Endothelial cell of umbilical vein (primary cell): ENCODE data around the gene PIK3CG. TPM values are rescaled to one million over a fixed set of nuclear protein-coding genes. Genes with fewer than 3 reads are reported as not detected.

ENCODE experiments used
- BruUV-seq: library from RNA; stranded (reverse); fragments of 400-500 nt; replicated peaks from 2 replicates; lab custom pipeline; 2021; lab: Mats Ljungman, UMichigan
- CTCF ChIA-PET: fragments of 300-600, 350-600 bp; sonication (Branson Sonifier 250); formaldehyde crosslinking; loops from one replicate; lab custom pipeline; 2021; ENCODE audit warnings: antibody characterized with exemption, inconsistent platforms; lab: Charles Lee
- POLR2A ChIA-PET: fragments of 300-600, 350-600 bp; sonication (Branson Sonifier 250); formaldehyde crosslinking; loops from one replicate; lab custom pipeline; 2021; ENCODE audit warnings: antibody characterized with exemption, inconsistent platforms; lab: Charles Lee
- DNase-seq: peaks from one replicate; pipeline ENCODE4 v3.0.0-alpha.2; 2011; ENCODE audit warnings: low read depth, low spot score
- FAIRE-seq: peaks from 2 replicates; lab custom pipeline; 2011; peaks lifted over from hg19 to GRCh38; lab: Jason Lieb, UNC
- H2AFZ ChIP-seq: 2 replicates; pipeline ENCODE4 v1.6.0; 2012; ENCODE audit warnings: low read depth, low read length, control low read depth, inconsistent platforms
- H3K27ac ChIP-seq: 2 replicates; pipeline ENCODE4 v1.5.1; 2011; ENCODE audit warnings: low read depth, mild to moderate bottlenecking, control low read depth, low read length, moderate library complexity; ENCODE audit not compliant: insufficient read depth
- H3K27me3 ChIP-seq, 2 experiments: 2 replicates each; pipeline versions ENCODE4 v1.6.0 to v1.6.1; 2011; ENCODE audit warnings: low read length in 2 of 2, mixed read lengths in 1 of 2; ENCODE audit not compliant: control insufficient read depth in 2 of 2, insufficient read depth in 2 of 2
- H3K36me3 ChIP-seq, 2 experiments: 2 replicates in 1 of 2; 3 replicates in 1 of 2; pipeline ENCODE4 v1.5.1; 2011; ENCODE audit warnings: low read length in 2 of 2, mild to moderate bottlenecking in 1 of 2, moderate library complexity in 1 of 2; ENCODE audit not compliant: control insufficient read depth in 2 of 2, insufficient read depth in 2 of 2; ENCODE audit errors: extremely low read depth in 1 of 2
- H3K4me1 ChIP-seq: 3 replicates; pipeline ENCODE4 v1.5.1; 2011; ENCODE audit warnings: mild to moderate bottlenecking, low read length; ENCODE audit not compliant: control insufficient read depth, insufficient read depth; ENCODE audit errors: extremely low read depth
- H3K4me2 ChIP-seq: 2 replicates; pipeline ENCODE4 v1.6.1; 2011; ENCODE audit warnings: low read length, control low read depth, mixed read lengths; ENCODE audit not compliant: insufficient read depth
- H3K4me3 ChIP-seq, 3 experiments: fragments of 200-600 bp in 1 of 3; sonication (generic), shearing (Covaris generic) in 1 of 3; replicated peaks in 1 of 3; 2 replicates each; pipeline ENCODE4 v1.5.1; 2011 to 2016; ENCODE audit warnings: control low read depth in 3 of 3, low read length in 3 of 3, mild to moderate bottlenecking in 2 of 3, inconsistent platforms in 1 of 3, low read depth in 1 of 3, moderate library complexity in 1 of 3; ENCODE audit not compliant: insufficient read depth in 1 of 3
- H3K79me2 ChIP-seq: 2 replicates; pipeline ENCODE4 v1.6.0; 2012; ENCODE audit warnings: low read length, inconsistent platforms; ENCODE audit not compliant: control insufficient read depth, insufficient read depth
- H3K9ac ChIP-seq: replicated peaks from 2 replicates; pipeline ENCODE3; 2011; ENCODE audit warnings: low read length, control low read depth; ENCODE audit not compliant: insufficient read depth; ENCODE audit errors: extremely low read depth
- H3K9me1 ChIP-seq: replicated peaks from 3 replicates; pipeline ENCODE4 v1.6.0; 2011; ENCODE audit warnings: mild to moderate bottlenecking, low read length; ENCODE audit not compliant: control insufficient read depth, insufficient read depth; ENCODE audit errors: extremely low read depth
- H3K9me3 ChIP-seq: replicated peaks from 2 replicates; pipeline ENCODE4 v1.5.1; 2012; ENCODE audit warnings: low read length, inconsistent platforms; ENCODE audit not compliant: control insufficient read depth, insufficient read depth
- H4K20me1 ChIP-seq: replicated peaks from 2 replicates; pipeline ENCODE3; 2011; ENCODE audit warnings: mild to moderate bottlenecking, low read length; ENCODE audit not compliant: control insufficient read depth, insufficient read depth; ENCODE audit errors: extremely low read depth
- EZH2 ChIP-seq: IDR thresholded peaks from 2 replicates; pipeline ENCODE4 v1.6.1; 2012; ENCODE audit warnings: borderline replicate concordance, low read depth, mild to moderate bottlenecking, moderate library complexity, low read length, inconsistent platforms; ENCODE audit not compliant: severe bottlenecking
- POLR2AphosphoS5 ChIP-seq: IDR thresholded peaks from 2 replicates; pipeline ENCODE4 v1.6.1; 2012; ENCODE audit warnings: low read depth, mild to moderate bottlenecking, control low read depth, low read length, moderate library complexity; ENCODE audit not compliant: insufficient read depth
- dilution Hi-C: fragments of 300-500 bp; cut with MboI; formaldehyde crosslinking; loops from one replicate; pipeline ENCODE4 v1.15.0; 2019; ENCODE audit warnings: low sequenced_read_pairs; ENCODE audit not compliant: extremely low pct_ligation_motif_present
- intact Hi-C: fragments of 100-400 bp; cut with micrococcal nuclease; formaldehyde crosslinking; loops from one replicate; pipeline ENCODE4 v1.10.0; 2022
- polyA plus RNA-seq, 4 experiments: library from polyadenylated mRNA; depleted of rRNA in 3 of 4; stranded (reverse) in 3 of 4; unstranded in 1 of 4; fragments of >200 nt; gene quantifications; 2 replicates each; pipeline versions ENCODE4 v1.2.1 to v1.2.3, GENCODE V29; 2011 to 2012; ENCODE audit warnings: missing spikeins in 1 of 4
- total RNA-seq: library from RNA; stranded (reverse); gene quantifications from 2 replicates; pipeline ENCODE4 v1.2.3, GENCODE V29; 2021
- TF ChIP-seq, protein P1 (sequence below), 2 donors: IDR thresholded peaks; 1 replicate in 1 of 2; 2 replicates in 1 of 2; pipeline ENCODE4 v1.5.1; 2011; ENCODE audit warnings: low read length in 2 of 2, mild to moderate bottlenecking in 2 of 2, moderate library complexity in 2 of 2, control low read depth in 1 of 2, inconsistent platforms in 1 of 2, low read depth in 1 of 2; ENCODE audit not compliant: insufficient read depth in 1 of 2; ENCODE audit errors: extremely low read depth in 1 of 2

Gene PIK3CG
- total and polyA plus RNA-seq, 2 donors (not counting 3 experiments of a cell fraction or from before 2014, with no cell fraction given) = 1.2 to 6.2 TPM

GRCh38 chr7:106947244-106947728 is 82.2 kb downstream of the PIK3CG start:
- ChIA-PET POLR2A (no interaction called here), CTCF (interaction anchor here (0.5 to 8.5 kb wide), 74 partner anchors 9 to 932 kb away, joined by 3 to 440 read pairs (median 5); partner anchors contain the start of genes CCDC71L and HBP1)
- no TSS peak for BruUV-seq
- DNase-seq (peak; percentile 83), FAIRE-seq (peak; percentile 72)
- Histone ChIP-seq H3K36me3 (no peaks in the 10 kb centered on the region), H3K9ac (no peak overlapping the region), H3K4me1 (no peaks in the 10 kb centered on the region), H3K27me3 (peaks cover 5 to 8% of the 10 kb centered on the region in 2 experiments), H3K27ac (no peak overlapping the region), H2AFZ (no peak overlapping the region), H3K79me2 (no peaks in the 10 kb centered on the region), H4K20me1 (no peaks in the 10 kb centered on the region), H3K9me3 (no peaks in the 10 kb centered on the region), H3K9me1 (no peaks in the 10 kb centered on the region), H3K4me2 (no peak overlapping the region), H3K4me3 (no peak overlapping the region)
- dilution Hi-C loops (no loop called here), intact Hi-C loops (loop anchor here (1.0 to 5.0 kb wide), 6 partner anchors 100 to 932 kb away; partner anchors contain the start of gene HBP1)
- TF ChIP-seq POLR2AphosphoS5 (no peak), EZH2 (no peak)
- TF ChIP-seq, protein P1, sequence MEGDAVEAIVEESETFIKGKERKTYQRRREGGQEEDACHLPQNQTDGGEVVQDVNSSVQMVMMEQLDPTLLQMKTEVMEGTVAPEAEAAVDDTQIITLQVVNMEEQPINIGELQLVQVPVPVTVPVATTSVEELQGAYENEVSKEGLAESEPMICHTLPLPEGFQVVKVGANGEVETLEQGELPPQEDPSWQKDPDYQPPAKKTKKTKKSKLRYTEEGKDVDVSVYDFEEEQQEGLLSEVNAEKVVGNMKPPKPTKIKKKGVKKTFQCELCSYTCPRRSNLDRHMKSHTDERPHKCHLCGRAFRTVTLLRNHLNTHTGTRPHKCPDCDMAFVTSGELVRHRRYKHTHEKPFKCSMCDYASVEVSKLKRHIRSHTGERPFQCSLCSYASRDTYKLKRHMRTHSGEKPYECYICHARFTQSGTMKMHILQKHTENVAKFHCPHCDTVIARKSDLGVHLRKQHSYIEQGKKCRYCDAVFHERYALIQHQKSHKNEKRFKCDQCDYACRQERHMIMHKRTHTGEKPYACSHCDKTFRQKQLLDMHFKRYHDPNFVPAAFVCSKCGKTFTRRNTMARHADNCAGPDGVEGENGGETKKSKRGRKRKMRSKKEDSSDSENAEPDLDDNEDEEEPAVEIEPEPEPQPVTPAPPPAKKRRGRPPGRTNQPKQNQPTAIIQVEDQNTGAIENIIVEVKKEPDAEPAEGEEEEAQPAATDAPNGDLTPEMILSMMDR (IDR thresholded peaks at IDR 0.05; ENCODE audit: extremely low read depth in 1 of 2, insufficient read depth in 1 of 2, low read depth in 1 of 2, low read length in 2 of 2) = peak; percentile 64 to 69
